ENCODE results near the gene LMBR1.
"Not testable (repeated sequence)": the region's sequence is repeated elsewhere in the genome, so short reads cannot be mapped to it uniquely, and the experiment has no call there.

The LMBR1 gene

GRCh38 chr7:156865493-156865892 lies 27.5 kb downstream of the LMBR1 start:
- no peak overlapping the region for H3K4me3 ChIP-seq (ENCODE audit: low read length)
- no peak overlapping the region for H3K27ac ChIP-seq (ENCODE audit: low read length)
- no peak overlapping the region for H3K9ac ChIP-seq (ENCODE audit: low read length)
- H3K9me3 ChIP-seq (ENCODE audit: control insufficient read depth, low read depth, low read length) = peaks cover 4% of the 10 kb centered on the region
- no peaks in the 10 kb centered on the region for H3K36me3 ChIP-seq (ENCODE audit: control insufficient read depth, low read depth, low read length)
- H3K4me1 ChIP-seq (ENCODE audit: control insufficient read depth, low read depth, low read length) = peaks cover 10% of the 10 kb centered on the region
- no peaks in the 10 kb centered on the region for H3K27me3 ChIP-seq (ENCODE audit: control insufficient read depth, insufficient read depth, low read length)

GRCh38 chr7:156862022-156862421 lies 31.0 kb downstream of the LMBR1 start:
- H3K27ac ChIP-seq (ENCODE audit: low read length); H3K4me3 ChIP-seq (ENCODE audit: low read length); H3K9ac ChIP-seq (ENCODE audit: low read length); H3K9me3 ChIP-seq (ENCODE audit: control insufficient read depth, low read depth, low read length); H3K36me3 ChIP-seq (ENCODE audit: control insufficient read depth, low read depth, low read length); H3K27me3 ChIP-seq (ENCODE audit: control insufficient read depth, insufficient read depth, low read length): not testable (repeated sequence)
- peaks cover 10% of the 10 kb centered on the region for H3K4me1 ChIP-seq (ENCODE audit: control insufficient read depth, low read depth, low read length)

- Histone ChIP-seq H3K4me1 (ENCODE audit: control insufficient read depth, low read depth, low read length) (peaks cover 8% of the 10 kb centered on the region), H3K27ac (ENCODE audit: low read length) (no peak overlapping the region), H3K36me3 (ENCODE audit: control insufficient read depth, low read depth, low read length) (no peaks in the 10 kb centered on the region), H3K9me3 (ENCODE audit: control insufficient read depth, low read depth, low read length) (peaks cover 8% of the 10 kb centered on the region), H3K9ac (ENCODE audit: low read length) (no peak overlapping the region), H3K27me3 (ENCODE audit: control insufficient read depth, insufficient read depth, low read length) (no peaks in the 10 kb centered on the region), H3K4me3 (ENCODE audit: low read length) (no peak overlapping the region)
Observed at GRCh38 chr7:156861212-156861611, 31.8 kb downstream of the LMBR1 start.

GRCh38 chr7:156860099-156860498 lies 32.9 kb downstream of the LMBR1 start:
- not testable (repeated sequence) for H3K9ac ChIP-seq (ENCODE audit: low read length); H3K27me3 ChIP-seq (ENCODE audit: control insufficient read depth, insufficient read depth, low read length); H3K36me3 ChIP-seq (ENCODE audit: control insufficient read depth, low read depth, low read length); H3K9me3 ChIP-seq (ENCODE audit: control insufficient read depth, low read depth, low read length); H3K4me3 ChIP-seq (ENCODE audit: low read length); H3K4me1 ChIP-seq (ENCODE audit: control insufficient read depth, low read depth, low read length); H3K27ac ChIP-seq (ENCODE audit: low read length)

GRCh38 chr7:156858523-156858922 lies 34.5 kb downstream of the LMBR1 start:
- Histone ChIP-seq H3K27me3 (ENCODE audit: control insufficient read depth, insufficient read depth, low read length) (no peaks in the 10 kb centered on the region), H3K4me3 (ENCODE audit: low read length) (no peak overlapping the region), H3K9ac (ENCODE audit: low read length) (no peak overlapping the region), H3K9me3 (ENCODE audit: control insufficient read depth, low read depth, low read length) (peaks cover 12% of the 10 kb centered on the region), H3K27ac (ENCODE audit: low read length) (no peak overlapping the region), H3K36me3 (ENCODE audit: control insufficient read depth, low read depth, low read length) (no peaks in the 10 kb centered on the region), H3K4me1 (ENCODE audit: control insufficient read depth, low read depth, low read length) (no peaks in the 10 kb centered on the region)

GRCh38 chr7:156857757-156858156 lies 35.2 kb downstream of the LMBR1 start:
- Histone ChIP-seq H3K36me3 (ENCODE audit: control insufficient read depth, low read depth, low read length) (no peaks in the 10 kb centered on the region), H3K9me3 (ENCODE audit: control insufficient read depth, low read depth, low read length) (peaks cover 12% of the 10 kb centered on the region), H3K4me1 (ENCODE audit: control insufficient read depth, low read depth, low read length) (no peaks in the 10 kb centered on the region), H3K27ac (ENCODE audit: low read length) (no peak overlapping the region), H3K27me3 (ENCODE audit: control insufficient read depth, insufficient read depth, low read length) (no peaks in the 10 kb centered on the region), H3K9ac (ENCODE audit: low read length) (no peak overlapping the region), H3K4me3 (ENCODE audit: low read length) (no peak overlapping the region)

GRCh38 chr7:156854654-156855053 lies 38.3 kb downstream of the LMBR1 start:
- Histone ChIP-seq H3K9ac (ENCODE audit: low read length) (no peak overlapping the region), H3K9me3 (ENCODE audit: control insufficient read depth, low read depth, low read length) (peaks cover 8% of the 10 kb centered on the region), H3K27ac (ENCODE audit: low read length) (no peak overlapping the region), H3K36me3 (ENCODE audit: control insufficient read depth, low read depth, low read length) (no peaks in the 10 kb centered on the region), H3K4me3 (ENCODE audit: low read length) (no peak overlapping the region), H3K4me1 (ENCODE audit: control insufficient read depth, low read depth, low read length) (no peaks in the 10 kb centered on the region), H3K27me3 (ENCODE audit: control insufficient read depth, insufficient read depth, low read length) (no peaks in the 10 kb centered on the region)

- no peak overlapping the region for H3K27ac ChIP-seq (ENCODE audit: low read length)
- no peaks in the 10 kb centered on the region for H3K4me1 ChIP-seq (ENCODE audit: control insufficient read depth, low read depth, low read length)
- no peak overlapping the region for H3K9ac ChIP-seq (ENCODE audit: low read length)
- no peaks in the 10 kb centered on the region for H3K9me3 ChIP-seq (ENCODE audit: control insufficient read depth, low read depth, low read length)
- H3K4me3 ChIP-seq (ENCODE audit: low read length) = no peak overlapping the region
- no peaks in the 10 kb centered on the region for H3K27me3 ChIP-seq (ENCODE audit: control insufficient read depth, insufficient read depth, low read length)
- no peaks in the 10 kb centered on the region for H3K36me3 ChIP-seq (ENCODE audit: control insufficient read depth, low read depth, low read length)
Observed at GRCh38 chr7:156848979-156849378, 44.0 kb downstream of the LMBR1 start.

- H3K36me3 ChIP-seq (ENCODE audit: control insufficient read depth, low read depth, low read length) = no peaks in the 10 kb centered on the region
- H3K27me3 ChIP-seq (ENCODE audit: control insufficient read depth, insufficient read depth, low read length) = no peaks in the 10 kb centered on the region
- H3K9me3 ChIP-seq (ENCODE audit: control insufficient read depth, low read depth, low read length) = no peaks in the 10 kb centered on the region
- no peak overlapping the region for H3K4me3 ChIP-seq (ENCODE audit: low read length)
- no peak overlapping the region for H3K27ac ChIP-seq (ENCODE audit: low read length)
- H3K4me1 ChIP-seq (ENCODE audit: control insufficient read depth, low read depth, low read length) = no peaks in the 10 kb centered on the region
- H3K9ac ChIP-seq (ENCODE audit: low read length) = no peak overlapping the region
Observed at GRCh38 chr7:156845379-156846101, 47.4 kb downstream of the LMBR1 start.

GRCh38 chr7:156843582-156843981 lies 49.4 kb downstream of the LMBR1 start:
- H3K27me3 ChIP-seq (ENCODE audit: control insufficient read depth, insufficient read depth, low read length); H3K36me3 ChIP-seq (ENCODE audit: control insufficient read depth, low read depth, low read length); H3K27ac ChIP-seq (ENCODE audit: low read length); H3K9me3 ChIP-seq (ENCODE audit: control insufficient read depth, low read depth, low read length); H3K9ac ChIP-seq (ENCODE audit: low read length); H3K4me1 ChIP-seq (ENCODE audit: control insufficient read depth, low read depth, low read length); H3K4me3 ChIP-seq (ENCODE audit: low read length): not testable (repeated sequence)

- Histone ChIP-seq H3K4me1 (ENCODE audit: control insufficient read depth, low read depth, low read length) (no peaks in the 10 kb centered on the region), H3K9me3 (ENCODE audit: control insufficient read depth, low read depth, low read length) (no peaks in the 10 kb centered on the region), H3K27me3 (ENCODE audit: control insufficient read depth, insufficient read depth, low read length) (no peaks in the 10 kb centered on the region), H3K9ac (ENCODE audit: low read length) (no peak overlapping the region), H3K36me3 (ENCODE audit: control insufficient read depth, low read depth, low read length) (no peaks in the 10 kb centered on the region), H3K27ac (ENCODE audit: low read length) (no peak overlapping the region), H3K4me3 (ENCODE audit: low read length) (no peak overlapping the region)
Observed at GRCh38 chr7:156843157-156843556, 49.8 kb downstream of the LMBR1 start.

- no peak overlapping the region for H3K4me3 ChIP-seq (ENCODE audit: low read length)
- no peaks in the 10 kb centered on the region for H3K36me3 ChIP-seq (ENCODE audit: control insufficient read depth, low read depth, low read length)
- H3K27ac ChIP-seq (ENCODE audit: low read length) = no peak overlapping the region
- no peaks in the 10 kb centered on the region for H3K4me1 ChIP-seq (ENCODE audit: control insufficient read depth, low read depth, low read length)
- no peaks in the 10 kb centered on the region for H3K27me3 ChIP-seq (ENCODE audit: control insufficient read depth, insufficient read depth, low read length)
- no peak overlapping the region for H3K9ac ChIP-seq (ENCODE audit: low read length)
- no peaks in the 10 kb centered on the region for H3K9me3 ChIP-seq (ENCODE audit: control insufficient read depth, low read depth, low read length)
Observed at GRCh38 chr7:156842740-156843140, 50.2 kb downstream of the LMBR1 start.
